ENCODE results near the gene MRRF.

Gene MRRF

DNA sequence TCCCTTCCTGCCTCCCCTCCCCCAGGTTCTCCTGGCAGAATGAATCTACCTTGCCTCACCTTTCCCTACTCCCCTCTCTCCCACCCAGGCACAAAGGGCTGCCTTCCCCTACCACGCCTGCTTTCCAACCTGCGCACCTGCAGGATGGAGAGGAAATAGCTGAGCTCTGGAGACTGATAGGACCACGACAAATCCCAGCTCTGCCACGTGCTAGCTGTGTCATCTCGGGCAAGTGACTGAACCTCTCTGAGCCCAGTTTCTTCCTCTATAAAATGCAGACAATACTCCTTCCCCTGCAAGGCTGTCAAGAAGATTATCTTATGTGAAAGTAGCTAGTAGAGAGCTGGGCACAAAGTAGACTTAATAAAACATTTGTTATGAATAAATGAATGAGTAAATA lies 74.9 kb downstream of the MRRF start:
- no peaks in the 10 kb centered on the region for H3K9me3 Mint-ChIP-seq
- no peak overlapping the region for H3K27ac Mint-ChIP-seq
- no peak for DNase-seq
- H3K36me3 Mint-ChIP-seq (ENCODE audit: low read depth): no peaks in the 10 kb centered on the region
- H3K4me1 Mint-ChIP-seq (ENCODE audit: low read depth): no peaks in the 10 kb centered on the region
- H3K27me3 Mint-ChIP-seq: peaks cover 8% of the 10 kb centered on the region
- H3K4me3 Mint-ChIP-seq: no peak overlapping the region

DNA sequence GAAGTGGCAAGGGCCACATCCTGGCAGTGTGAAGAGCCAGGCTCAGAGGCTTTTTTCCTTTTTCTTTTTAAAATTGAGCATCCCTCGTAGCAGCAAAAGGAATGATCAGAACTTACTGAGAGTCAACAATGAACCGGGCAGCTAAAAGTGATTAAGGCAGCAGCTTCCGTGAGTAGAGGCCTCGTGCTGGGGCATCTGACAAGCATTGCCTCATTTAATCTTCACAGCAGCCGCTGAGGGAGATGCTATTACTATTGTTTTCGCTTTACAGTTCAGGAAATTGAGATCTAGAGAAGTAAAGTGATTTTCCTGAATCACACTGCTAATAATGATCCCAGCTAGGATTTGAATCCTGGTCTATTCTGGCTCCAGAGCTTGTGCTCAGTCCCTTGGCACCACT lies 75.5 kb downstream of the MRRF start:
- H3K36me3 Mint-ChIP-seq (ENCODE audit: low read depth): no peaks in the 10 kb centered on the region
- H3K4me3 Mint-ChIP-seq: no peak overlapping the region
- DNase-seq: no peak
- no peaks in the 10 kb centered on the region for H3K4me1 Mint-ChIP-seq (ENCODE audit: low read depth)
- H3K27me3 Mint-ChIP-seq: peaks cover 12% of the 10 kb centered on the region
- H3K27ac Mint-ChIP-seq: no peak overlapping the region
- no peaks in the 10 kb centered on the region for H3K9me3 Mint-ChIP-seq

DNA sequence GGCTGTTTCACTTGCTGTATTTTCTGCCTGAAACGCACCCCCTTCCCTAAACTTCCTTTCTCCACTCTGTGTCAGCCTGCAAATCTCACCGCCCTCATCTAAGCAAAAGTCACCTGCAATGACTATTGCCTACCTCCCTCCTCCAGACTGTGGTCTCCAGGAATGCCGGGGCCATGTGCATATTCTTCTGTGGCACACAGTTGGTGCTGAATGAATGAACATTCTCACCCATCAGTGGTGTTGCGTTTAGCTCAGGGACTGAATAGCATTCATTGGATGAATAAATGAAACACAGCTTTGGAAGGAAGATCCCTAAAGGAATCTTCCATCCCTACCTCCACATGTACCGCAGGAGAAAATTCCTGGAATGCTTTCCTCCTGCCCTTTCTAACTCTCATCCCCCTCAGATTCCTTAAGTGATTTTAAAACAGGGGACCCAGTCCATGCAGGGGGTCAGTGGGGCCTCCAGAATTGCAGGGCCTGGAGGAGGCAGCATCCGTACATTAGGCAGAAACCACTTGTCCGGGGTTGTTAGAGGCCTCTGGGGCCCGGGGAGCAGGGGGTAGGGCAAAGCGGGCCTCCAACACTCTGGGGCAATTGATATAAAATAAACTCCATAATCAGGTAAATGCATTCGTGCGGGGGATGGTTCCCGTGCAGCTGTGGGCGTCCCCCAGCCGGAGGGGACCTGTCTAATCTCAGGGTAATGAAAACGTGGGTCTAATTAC lies 77.8 kb downstream of the MRRF start:
- Mint-ChIP-seq H3K9me3 (no peaks in the 10 kb centered on the region), H3K4me3 (no peak overlapping the region), H3K27me3 (peaks cover 31% of the 10 kb centered on the region), H3K4me1 (ENCODE audit: low read depth) (peaks cover 6% of the 10 kb centered on the region), H3K36me3 (ENCODE audit: low read depth) (no peaks in the 10 kb centered on the region), H3K27ac (no peak overlapping the region)
- DNase-seq: no peak

DNA sequence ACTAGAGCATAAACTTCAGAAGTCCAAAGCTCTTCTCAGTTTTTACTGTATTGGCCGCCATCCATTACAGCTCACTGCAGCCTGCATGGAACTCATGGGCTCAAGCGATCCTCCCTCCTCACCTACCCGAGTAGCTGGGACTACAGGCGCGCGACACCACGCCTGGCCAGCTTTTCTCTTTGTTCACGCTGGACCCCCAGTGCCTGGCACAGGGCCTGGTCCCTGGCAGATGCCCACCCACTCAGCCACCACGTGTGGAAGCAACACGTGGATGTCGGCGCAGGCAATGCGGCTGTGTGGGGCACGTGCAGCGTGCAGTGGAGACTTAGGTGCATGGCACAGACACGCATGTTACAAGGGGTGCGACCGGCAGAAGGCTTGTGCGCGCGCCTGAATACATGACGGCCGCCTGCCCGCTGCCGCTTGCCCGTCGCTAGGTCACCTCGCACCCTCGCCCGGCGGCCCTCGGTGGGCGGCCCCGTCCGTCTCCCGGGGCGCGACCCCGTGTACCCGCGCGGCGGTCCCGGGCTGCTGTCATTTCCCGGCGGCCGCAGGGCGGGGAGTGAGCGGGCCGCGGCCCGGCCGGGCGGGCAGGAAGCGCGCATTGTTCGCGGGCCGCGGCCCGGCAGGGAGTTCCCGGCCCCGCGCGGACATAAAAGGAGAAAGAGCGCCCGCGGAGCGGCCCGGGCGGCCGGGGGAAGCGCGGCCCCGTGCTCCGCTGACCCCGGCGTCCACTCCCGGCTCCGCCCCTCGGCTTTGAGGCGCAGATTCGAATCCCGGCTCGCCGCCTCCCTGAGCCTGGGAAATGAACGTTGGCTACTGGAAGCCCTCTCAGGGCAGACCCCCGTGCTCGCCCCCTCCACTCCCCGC lies 82.0 kb downstream of the MRRF start:
- H3K27ac Mint-ChIP-seq: no peak overlapping the region
- peak; percentile 53 for DNase-seq
- peaks cover 66% of the 10 kb centered on the region for H3K27me3 Mint-ChIP-seq
- peaks cover 9% of the 10 kb centered on the region for H3K4me1 Mint-ChIP-seq (ENCODE audit: low read depth)
- H3K4me3 Mint-ChIP-seq: peak overlapping the region; percentile 67
- no peaks in the 10 kb centered on the region for H3K36me3 Mint-ChIP-seq (ENCODE audit: low read depth)
- H3K9me3 Mint-ChIP-seq: no peaks in the 10 kb centered on the region

DNA sequence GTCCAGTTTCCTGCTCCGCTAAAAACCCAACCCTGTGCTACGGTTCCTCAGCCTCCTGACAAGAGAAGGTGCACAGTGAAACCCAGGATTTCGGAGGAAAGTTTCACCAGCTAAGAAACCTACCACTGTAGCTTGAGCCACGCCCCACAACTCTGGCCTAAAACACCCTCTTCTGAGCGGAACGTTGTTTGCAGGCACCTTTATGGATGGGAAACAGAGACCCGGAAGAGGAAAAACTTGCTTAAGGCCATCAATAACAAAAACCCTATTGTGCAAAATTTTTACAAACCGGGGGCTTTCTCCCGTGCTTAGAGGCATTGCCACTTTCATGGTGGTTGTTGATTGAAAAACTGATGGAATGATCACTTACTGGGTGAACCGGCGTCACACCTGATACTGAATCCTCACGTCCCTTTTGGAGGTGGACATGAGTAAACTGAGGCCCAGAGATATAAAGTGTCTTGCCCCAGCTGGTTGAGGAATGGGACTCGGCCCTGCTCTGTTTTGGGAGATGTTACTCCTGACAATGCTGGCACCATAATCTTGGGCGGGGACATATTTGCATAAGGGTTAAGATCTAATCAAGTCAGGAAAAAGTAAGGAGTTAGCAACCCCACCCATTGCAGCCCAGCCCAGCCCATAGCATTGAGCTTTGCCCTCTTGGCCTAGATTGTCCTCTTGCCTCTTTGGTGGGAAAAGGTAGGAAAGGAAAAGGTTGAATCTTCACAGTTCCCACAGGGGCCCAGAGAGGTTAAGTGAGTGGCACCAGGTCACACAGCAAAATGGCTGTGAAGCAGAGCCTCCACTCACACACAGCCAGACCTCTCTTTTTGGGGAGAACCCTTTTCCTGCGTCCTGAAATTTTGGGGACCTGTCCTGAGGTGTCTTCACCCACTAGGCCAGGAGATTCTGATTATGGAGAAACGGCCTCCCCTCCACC lies 82.9 kb downstream of the MRRF start:
- no peaks in the 10 kb centered on the region for H3K36me3 Mint-ChIP-seq (ENCODE audit: low read depth)
- H3K27ac Mint-ChIP-seq: no peak overlapping the region
- DNase-seq: no peak
- peak overlapping the region; percentile 67 for H3K4me3 Mint-ChIP-seq
- H3K4me1 Mint-ChIP-seq (ENCODE audit: low read depth): peaks cover 9% of the 10 kb centered on the region
- H3K9me3 Mint-ChIP-seq: no peaks in the 10 kb centered on the region
- peaks cover 67% of the 10 kb centered on the region for H3K27me3 Mint-ChIP-seq

DNA sequence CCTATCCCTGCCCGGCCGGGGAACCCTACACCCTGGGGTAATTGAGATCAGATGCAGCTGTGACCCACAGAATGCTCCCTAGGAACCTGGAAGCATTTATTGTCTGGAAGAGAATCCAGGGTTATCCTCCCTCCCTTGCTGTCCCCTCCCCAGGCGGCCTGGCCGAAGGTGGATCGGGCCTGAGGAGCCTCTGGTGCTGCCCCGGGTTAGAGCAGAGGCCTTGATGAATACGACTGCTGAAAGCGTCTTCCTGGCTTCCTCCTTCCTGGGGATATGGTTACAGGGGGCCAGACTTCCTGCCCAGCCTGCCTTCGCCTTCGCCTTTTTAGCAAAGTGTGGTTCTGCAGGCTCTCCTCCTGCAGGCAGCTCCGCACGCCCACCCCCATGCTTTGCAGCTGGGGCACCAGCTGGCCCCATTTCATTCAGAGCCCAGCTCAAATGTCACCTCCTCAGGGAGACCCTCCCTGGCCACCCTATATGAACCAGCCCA lies 83.7 kb downstream of the MRRF start:
- Mint-ChIP-seq H3K36me3 (ENCODE audit: low read depth) (no peaks in the 10 kb centered on the region), H3K27ac (no peak overlapping the region), H3K4me3 (no peak overlapping the region), H3K27me3 (peaks cover 69% of the 10 kb centered on the region), H3K4me1 (ENCODE audit: low read depth) (peaks cover 9% of the 10 kb centered on the region), H3K9me3 (no peaks in the 10 kb centered on the region)
- DNase-seq: no peak

DNA sequence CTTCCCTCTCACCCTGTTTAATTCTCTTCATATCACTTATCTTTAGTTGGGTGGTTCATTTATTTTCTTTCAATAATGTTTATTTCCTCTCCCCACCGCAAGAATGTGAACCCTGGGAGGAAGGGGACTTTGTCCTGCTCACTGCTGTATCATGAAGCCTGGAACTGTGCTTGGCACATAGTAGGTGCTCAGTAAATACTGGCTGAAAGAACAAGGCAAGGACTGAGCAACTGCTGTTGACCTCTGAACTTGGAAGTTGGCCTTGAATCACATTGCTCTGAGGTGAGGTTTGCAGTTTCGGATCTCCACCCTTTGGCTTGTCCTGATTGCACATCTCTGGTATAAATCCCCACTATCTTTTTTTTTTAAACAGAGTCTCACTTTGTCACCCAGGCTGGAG lies 84.1 kb downstream of the MRRF start:
- Mint-ChIP-seq H3K36me3 (ENCODE audit: low read depth) (no peaks in the 10 kb centered on the region), H3K4me3 (no peak overlapping the region), H3K9me3 (no peaks in the 10 kb centered on the region), H3K27me3 (peaks cover 68% of the 10 kb centered on the region), H3K27ac (no peak overlapping the region), H3K4me1 (ENCODE audit: low read depth) (peaks cover 9% of the 10 kb centered on the region)
- DNase-seq: no peak

DNA sequence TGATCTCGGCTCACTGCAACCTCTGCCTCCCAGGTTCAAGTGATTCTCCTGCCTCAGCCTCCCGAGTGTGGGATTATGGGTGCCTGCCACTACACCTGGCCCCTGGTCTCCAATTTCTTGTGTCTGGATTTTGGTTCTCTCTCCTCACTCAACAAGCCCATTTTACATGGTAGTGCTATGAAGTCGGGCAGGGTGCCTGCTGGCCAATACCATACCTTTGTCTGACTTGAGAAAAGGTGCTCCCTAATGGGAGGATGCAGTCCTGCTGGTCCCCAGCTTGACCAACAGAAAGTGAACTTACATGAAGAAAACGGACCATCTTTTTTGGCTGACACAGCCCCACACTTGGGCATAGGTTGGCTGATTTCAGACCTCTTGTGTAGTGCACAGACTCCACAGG lies 84.5 kb downstream of the MRRF start:
- H3K36me3 Mint-ChIP-seq (ENCODE audit: low read depth): no peaks in the 10 kb centered on the region
- H3K27me3 Mint-ChIP-seq: peaks cover 64% of the 10 kb centered on the region
- no peak overlapping the region for H3K4me3 Mint-ChIP-seq
- peaks cover 9% of the 10 kb centered on the region for H3K4me1 Mint-ChIP-seq (ENCODE audit: low read depth)
- H3K27ac Mint-ChIP-seq: no peak overlapping the region
- no peaks in the 10 kb centered on the region for H3K9me3 Mint-ChIP-seq
- no peak for DNase-seq

DNA sequence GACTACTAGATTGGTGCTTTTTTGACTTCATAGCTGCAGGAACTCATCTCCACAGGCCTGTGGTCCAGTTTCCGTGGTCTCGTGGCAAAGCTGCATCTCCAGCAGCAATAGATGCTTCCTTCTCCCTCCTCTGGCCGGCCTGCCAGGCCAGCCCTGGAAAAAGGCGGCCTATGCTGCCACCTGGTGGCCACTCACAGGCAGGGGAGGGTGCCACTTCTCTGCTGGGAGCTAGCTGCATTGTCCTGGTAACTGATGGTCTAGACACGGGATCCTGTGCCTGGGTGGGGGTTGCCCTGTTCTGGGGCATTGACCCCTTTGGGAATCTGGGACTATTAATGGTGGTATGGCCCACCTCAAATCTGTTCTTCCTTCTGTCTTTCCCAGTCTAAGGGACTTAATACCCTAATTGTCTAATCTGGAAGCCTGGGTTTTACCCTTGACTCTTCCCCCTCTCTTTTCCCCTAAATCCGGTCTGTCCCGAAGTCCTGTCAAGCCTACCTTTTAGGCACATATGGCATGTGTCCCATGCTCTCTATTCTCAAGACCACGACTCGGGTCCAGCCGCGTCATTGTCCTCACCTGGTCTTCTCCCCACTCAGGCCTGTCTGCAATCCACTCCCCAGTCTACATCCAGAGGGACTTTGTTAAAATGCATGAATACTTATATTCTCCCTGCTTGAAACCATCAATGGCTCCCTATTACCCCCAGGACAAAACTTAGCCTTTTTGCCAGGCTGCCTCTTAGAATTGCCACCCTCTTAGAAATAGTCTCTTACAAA lies 86.1 kb downstream of the MRRF start:
- no peak overlapping the region for H3K27ac Mint-ChIP-seq
- no peaks in the 10 kb centered on the region for H3K9me3 Mint-ChIP-seq
- H3K27me3 Mint-ChIP-seq: peaks cover 53% of the 10 kb centered on the region
- no peaks in the 10 kb centered on the region for H3K36me3 Mint-ChIP-seq (ENCODE audit: low read depth)
- peak; percentile 87 for DNase-seq
- no peak overlapping the region for H3K4me3 Mint-ChIP-seq
- peaks cover 9% of the 10 kb centered on the region for H3K4me1 Mint-ChIP-seq (ENCODE audit: low read depth)

DNA sequence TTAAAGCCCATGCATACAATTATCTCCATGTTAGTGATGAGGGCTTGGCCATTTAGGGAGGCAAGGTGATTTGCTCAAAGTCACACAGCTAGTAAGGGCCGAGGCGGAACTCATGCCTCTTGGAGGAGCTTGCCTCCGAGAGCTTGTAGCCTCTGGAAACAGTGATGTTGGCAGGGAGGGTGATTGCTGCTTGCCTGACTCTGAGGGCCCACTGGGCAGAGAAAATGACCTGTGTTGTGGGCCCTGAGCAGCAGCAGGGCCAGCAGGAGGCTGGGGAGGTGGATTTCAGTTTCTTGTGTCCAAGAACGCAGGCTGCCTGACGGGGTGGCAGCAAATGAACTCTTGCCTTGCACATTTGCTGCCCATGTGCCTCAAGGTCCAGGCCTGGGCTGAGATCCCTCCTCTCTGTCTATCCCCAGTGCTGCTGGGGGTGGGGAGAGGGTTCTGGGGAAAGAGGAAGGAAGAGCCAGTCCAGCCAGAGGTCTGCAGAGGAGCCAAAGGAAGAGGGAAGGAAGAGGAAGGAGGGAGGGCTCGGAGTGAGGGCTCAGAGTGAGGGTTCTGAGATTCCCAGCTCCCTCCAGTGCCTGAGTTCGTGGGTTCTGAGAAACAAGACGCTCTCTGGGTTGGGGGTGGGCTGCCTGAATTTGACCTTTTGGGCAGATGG lies 90.0 kb downstream of the MRRF start:
- H3K4me3 Mint-ChIP-seq: no peak overlapping the region
- no peaks in the 10 kb centered on the region for H3K4me1 Mint-ChIP-seq (ENCODE audit: low read depth)
- no peak overlapping the region for H3K27ac Mint-ChIP-seq
- H3K27me3 Mint-ChIP-seq: peaks cover 18% of the 10 kb centered on the region
- H3K36me3 Mint-ChIP-seq (ENCODE audit: low read depth): no peaks in the 10 kb centered on the region
- H3K9me3 Mint-ChIP-seq: peaks cover 5% of the 10 kb centered on the region
- DNase-seq: no peak

DNA sequence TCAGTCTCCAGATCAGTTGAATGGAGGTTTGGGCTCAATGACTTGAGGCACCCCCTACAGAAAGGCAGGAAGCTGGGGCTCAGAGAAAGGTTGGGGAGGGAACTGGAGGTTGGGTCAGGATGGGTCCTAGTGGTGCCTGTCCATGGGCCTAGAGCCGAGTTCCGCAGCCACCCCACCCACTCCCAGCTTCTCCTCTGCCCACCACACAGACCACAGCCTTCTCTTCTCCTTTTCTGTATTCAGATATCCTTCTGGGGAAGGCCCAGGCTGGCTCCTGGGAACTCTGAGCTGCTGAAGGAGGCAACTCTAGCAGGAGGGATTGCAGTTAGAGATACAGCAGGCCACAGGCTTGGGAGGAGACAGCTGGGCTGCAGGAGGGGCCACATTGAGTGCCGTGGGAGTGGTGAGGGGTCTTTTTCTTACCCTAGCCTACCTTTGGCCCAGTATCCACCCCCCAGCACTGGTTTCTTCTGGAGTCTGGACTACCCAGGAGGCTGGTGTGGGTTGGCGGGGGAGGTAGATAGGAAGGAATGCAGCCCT lies 90.7 kb downstream of the MRRF start:
- DNase-seq: no peak
- H3K36me3 Mint-ChIP-seq (ENCODE audit: low read depth): no peaks in the 10 kb centered on the region
- H3K4me1 Mint-ChIP-seq (ENCODE audit: low read depth): no peaks in the 10 kb centered on the region
- no peak overlapping the region for H3K27ac Mint-ChIP-seq
- peaks cover 10% of the 10 kb centered on the region for H3K27me3 Mint-ChIP-seq
- no peak overlapping the region for H3K4me3 Mint-ChIP-seq
- peaks cover 5% of the 10 kb centered on the region for H3K9me3 Mint-ChIP-seq

DNA sequence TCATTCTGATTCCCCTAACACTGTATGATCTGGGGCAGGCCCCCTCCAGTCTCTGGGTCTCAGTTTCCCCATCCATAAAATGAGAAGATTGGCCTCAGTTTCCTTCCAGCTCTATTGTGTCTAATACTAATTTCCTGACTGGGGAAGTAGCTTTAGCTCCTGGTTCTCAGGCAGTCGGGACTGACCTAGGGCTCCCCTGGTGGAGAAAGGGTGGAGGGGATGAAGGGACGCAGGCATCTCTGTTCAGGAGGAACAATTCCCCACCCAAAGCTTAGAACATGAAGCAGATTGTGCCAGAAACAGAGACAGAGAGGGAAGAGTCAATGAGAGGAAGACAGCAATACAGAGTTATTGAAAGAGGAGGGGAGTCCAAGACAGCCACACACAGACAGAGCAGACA lies 91.9 kb downstream of the MRRF start:
- Mint-ChIP-seq H3K27ac (no peak overlapping the region), H3K4me3 (no peak overlapping the region), H3K27me3 (peaks cover 3% of the 10 kb centered on the region), H3K9me3 (peaks cover 5% of the 10 kb centered on the region), H3K4me1 (ENCODE audit: low read depth) (peaks cover 4% of the 10 kb centered on the region), H3K36me3 (ENCODE audit: low read depth) (no peaks in the 10 kb centered on the region)
- DNase-seq: no peak

DNA sequence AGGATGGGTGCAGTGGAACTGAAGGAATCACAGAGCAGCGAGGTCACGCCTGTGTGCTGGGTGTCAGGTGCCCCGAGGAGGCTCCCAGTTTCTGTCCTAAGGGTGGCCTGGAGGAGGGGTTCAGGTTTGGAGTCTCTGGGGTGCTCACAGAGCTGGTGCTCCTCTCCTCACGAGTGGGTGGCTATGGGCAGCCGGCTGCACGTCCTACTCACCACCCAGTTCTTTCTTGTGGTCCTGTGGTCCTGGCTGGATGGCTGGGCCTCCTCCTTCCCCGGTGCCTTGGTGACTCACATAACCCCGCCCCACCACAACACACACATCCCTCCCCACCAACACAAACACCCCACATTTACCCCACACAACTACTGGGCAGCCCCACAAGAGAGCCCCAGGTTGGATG lies 96.2 kb downstream of the MRRF start:
- no peaks in the 10 kb centered on the region for H3K36me3 Mint-ChIP-seq (ENCODE audit: low read depth)
- peaks cover 5% of the 10 kb centered on the region for H3K9me3 Mint-ChIP-seq
- H3K4me3 Mint-ChIP-seq: no peak overlapping the region
- H3K27me3 Mint-ChIP-seq: no peaks in the 10 kb centered on the region
- no peak for DNase-seq
- H3K27ac Mint-ChIP-seq: no peak overlapping the region
- peaks cover 4% of the 10 kb centered on the region for H3K4me1 Mint-ChIP-seq (ENCODE audit: low read depth)

Data from activated T-cell treated with anti-CD3 and anti-CD28 coated beads, Interleukin-2, amount 50 U/mL, for 24 hours (primary cell).